ENCODE results near the gene ATP8B3.
A peak's percentile ranks its signal among the peaks of the same experiment; 100 is the strongest.

Gene ATP8B3

GRCh38 chr19:1790054-1790792, 21.9 kb downstream of the ATP8B3 start:
- no peak for DNase-seq

- no peak for DNase-seq
Observed at GRCh38 chr19:1789261-1790041, 22.6 kb downstream of the ATP8B3 start.

GRCh38 chr19:1787116-1787515, 25.0 kb downstream of the ATP8B3 start:
- no peak for DNase-seq

DNA sequence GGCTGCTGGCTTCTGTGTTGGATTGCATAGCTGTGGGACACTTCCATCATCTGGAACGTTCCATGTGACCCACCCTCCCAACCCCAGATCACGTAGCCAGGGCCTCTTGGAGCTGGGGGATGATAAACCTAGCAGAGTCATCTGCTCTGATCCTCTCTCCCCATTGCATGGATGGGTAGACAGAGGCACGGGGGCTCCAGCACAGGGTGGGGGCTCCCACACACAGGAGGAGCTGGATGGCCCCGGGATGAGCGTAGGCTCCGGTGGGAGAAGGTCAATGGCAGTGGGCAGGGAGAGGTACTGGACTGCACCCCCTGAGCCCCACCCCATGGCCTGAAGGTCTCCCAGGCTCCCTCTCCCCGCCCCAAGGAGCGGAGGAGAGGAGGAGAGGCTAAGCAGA, 25.4 kb downstream of the ATP8B3 start:
- DNase-seq: no peak

DNA sequence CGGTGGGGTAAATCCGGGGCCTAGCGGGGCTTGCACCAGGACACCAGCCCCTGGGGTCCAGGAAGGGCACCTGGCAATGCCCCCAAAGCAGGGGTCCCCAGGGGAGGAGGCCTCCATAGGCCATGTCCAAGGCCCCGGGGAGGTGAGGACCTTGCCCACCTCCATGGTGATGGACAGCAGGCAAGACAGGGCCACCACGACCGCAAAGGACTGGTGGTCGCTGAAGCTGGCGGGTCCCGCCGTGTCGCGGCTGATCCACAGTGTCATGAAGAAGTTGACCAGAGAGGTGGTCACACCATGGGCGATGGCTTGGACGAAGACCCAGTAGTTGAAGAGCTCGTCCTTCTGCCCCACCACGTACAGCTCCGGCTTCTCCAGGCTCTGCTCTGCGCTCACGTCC, 26.8 kb downstream of the ATP8B3 start:
- no peak for DNase-seq

GRCh38 chr19:1783874-1784273, 28.2 kb downstream of the ATP8B3 start:
- no peak for DNase-seq

GRCh38 chr19:1783354-1783753, 28.7 kb downstream of the ATP8B3 start:
- no peak for DNase-seq

DNA sequence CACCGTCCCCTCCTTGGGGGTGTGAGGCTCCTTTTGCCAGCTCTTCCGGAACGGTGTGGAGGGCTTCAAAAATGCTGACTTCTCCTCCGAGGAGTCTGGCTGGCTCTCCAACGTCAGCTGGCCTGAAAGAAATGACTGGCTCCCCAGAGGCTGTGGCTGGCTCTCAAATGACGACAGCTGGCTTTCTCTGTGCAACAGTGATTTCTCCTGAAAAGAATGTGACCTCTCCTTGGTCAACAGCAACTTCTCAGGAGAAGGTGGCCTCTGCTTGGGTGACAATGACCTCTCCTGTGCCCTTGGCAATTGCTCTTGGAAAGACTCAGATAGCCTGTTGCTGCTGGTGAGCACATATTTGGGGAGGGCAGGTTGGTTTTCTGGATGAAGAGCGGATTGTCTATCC, 29.6 kb downstream of the ATP8B3 start:
- no peak for DNase-seq

DNA sequence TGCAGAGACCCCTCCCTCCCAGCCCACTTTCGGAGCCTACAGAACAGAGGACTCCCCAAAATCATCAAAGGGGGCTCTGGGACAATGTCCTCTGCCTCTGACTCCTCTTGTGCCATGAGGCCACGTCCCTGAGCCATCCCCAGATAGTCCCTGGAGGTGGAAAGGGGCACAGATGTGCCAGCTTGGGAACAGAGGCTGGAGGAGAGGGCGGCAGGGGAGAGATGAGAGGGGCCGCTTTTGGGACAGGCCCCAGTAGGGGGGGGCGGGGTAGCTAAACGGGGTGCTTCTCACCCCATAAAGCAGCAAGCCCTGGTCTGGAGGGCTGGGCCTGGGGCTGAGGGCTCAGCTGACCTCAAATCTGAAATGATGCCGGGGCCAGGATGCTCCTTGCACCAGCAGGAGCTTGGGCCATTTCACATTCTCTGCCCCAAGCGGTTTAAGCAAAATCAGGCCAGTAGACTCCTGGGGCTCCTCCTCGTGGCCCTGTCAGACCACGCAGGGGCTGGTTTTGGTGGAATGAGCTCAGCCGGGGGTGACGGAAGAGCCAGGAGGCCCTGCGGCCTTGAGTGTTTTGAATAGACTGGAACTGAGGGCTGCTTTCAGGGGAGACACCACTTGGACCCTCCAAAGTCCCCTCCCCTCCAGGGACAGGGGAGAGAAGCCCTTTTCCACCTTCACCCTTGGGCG, 31.7 kb downstream of the ATP8B3 start:
- DNase-seq: no peak

GRCh38 chr19:1779574-1779973, 32.5 kb downstream of the ATP8B3 start:
- no peak for DNase-seq

- no peak for DNase-seq
Observed at GRCh38 chr19:1777149-1777548, 34.9 kb downstream of the ATP8B3 start.

DNA sequence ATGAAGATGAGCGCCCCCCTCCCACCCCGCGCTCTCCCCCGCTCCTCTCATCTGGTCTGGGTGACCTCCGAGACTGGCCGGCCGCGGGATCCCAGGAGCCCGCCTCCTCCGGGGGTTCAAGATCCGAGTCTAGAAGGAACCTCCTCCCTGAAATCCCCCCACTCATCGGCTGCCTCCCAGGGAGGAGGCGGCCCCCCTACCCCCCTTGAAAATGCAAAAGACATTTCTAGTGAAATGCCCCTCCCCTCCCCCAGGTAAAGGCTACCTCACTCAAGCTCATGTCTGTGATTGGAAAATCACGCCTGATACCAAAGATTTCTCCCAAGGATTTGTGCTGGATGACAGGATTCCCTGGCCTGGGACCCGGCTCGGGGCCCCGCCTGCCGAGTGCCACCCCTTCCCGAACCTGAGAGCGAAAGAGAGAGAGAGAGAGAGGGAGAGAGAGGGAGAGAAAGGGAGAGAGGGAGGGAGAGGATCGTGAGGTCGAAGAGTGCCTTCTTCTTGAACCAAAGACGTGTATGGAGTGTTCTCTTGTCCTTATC, 35.4 kb downstream of the ATP8B3 start:
- DNase-seq: no peak

DNA sequence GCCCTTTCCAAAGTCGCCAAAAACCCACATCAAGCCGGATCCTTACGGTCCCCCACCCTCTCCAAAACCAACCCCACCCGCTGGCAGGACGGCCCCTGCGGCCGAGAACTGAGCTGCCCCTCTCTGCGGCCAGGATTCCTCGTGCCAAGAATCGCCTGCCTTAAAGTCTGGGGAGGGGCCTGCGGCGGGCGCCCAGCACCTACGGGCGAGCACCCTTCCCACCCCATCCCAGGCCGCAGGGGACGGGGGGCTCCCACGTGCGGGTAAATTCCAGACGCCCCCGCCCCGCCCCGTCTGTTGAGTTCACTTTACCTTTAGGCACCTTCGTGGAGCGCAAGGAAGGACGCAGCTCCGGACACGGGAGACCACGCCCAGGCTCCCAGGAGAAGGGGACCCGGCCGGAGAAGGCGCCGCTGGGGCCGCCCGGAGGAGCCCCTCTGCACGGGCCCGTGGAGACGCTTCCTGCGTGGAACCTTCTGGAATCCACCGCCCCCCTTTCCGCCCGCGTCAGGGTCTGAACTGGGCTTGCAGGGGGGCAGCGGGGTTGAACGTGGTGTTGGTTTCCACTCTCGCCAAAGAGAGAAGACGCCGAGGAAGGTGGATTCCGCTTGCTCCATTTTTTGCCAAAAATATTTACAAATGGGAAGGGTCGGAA, 36.0 kb downstream of the ATP8B3 start:
- DNase-seq: no peak

GRCh38 chr19:1774989-1775772, 36.9 kb downstream of the ATP8B3 start:
- peak; percentile 56 for DNase-seq

DNA sequence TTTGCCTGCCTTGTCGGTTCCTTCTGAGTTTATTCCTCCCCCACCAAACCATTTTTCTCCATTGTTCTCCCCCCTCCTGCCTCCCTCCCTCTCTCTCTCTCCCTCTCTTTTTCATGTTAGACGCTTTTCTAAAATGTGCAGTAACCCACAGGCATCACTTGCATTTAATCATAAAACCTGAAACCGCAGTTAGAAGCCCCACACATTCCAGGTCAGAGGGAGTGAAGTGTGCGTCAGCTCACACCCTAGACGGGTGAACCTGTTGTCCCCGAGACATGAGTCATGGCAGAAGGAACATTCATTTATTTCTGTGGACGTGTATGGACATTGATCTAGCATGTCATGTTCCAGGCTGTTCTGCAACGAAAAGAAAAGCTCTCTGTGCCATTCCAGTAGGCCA, 38.9 kb downstream of the ATP8B3 start:
- DNase-seq: no peak

- no peak for DNase-seq
Observed at GRCh38 chr19:1770866-1771576, 41.1 kb downstream of the ATP8B3 start.

GRCh38 chr19:1769645-1769985, 42.5 kb downstream of the ATP8B3 start:
- DNase-seq: no peak

DNA sequence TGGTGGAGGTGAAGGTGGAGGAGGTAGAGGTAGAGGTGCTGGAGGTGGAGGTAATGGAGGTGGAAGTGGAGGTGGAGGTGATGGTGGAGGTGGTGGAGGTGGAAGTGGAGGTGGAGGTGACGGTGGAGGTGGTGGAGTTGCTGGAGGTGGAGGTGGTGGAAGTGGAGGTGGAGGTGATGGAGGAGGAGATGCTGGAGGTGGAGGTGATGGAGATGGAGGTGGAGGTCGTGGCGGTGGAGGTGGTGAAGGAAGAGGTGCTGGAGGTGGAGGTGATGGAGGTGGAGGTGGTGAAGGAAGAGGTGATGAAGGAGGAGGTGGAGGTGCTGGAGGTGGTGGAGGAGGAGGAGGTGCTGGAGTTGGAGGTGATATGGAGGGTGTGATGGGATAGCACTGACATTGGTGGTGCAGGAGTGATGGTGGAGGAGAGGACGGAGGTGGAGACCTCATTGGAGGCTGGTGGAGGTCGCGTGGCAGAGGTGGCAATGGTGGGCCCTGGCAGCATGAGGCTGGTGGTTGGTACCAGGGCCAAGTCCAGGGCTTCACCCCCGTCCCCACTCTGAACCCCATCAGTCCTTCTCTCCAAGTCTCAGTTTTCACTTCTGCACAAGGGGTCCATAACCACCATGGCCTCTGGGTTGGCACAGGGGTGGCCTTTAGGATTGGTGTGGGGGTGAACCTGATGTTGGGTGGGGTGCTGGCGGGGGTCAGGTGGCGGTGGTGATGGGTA, 43.0 kb downstream of the ATP8B3 start:
- no peak for DNase-seq

GRCh38 chr19:1768248-1768647, 43.8 kb downstream of the ATP8B3 start:
- DNase-seq: no peak

- peak; percentile 68 for DNase-seq
Observed at GRCh38 chr19:1767464-1767933, 44.6 kb downstream of the ATP8B3 start.

All from activated CD4-positive, alpha-beta T cell treated with anti-CD3 and anti-CD28 coated beads for 48 hours (primary cell).